B cell (primary cell): ENCODE measurements around the gene GALNT17.

ENCODE experiments used
- EZH2 ChIP-seq: IDR thresholded peaks from 2 replicates; pipeline ENCODE4 v1.6.1; 2012; ENCODE audit warnings: borderline replicate concordance, low read depth, mild to moderate bottlenecking, moderate library complexity, low read length; ENCODE audit not compliant: insufficient read depth, poor library complexity, severe bottlenecking
- TF ChIP-seq, protein P1 (sequence below): fragments of 200-600 bp; IDR thresholded peaks from one replicate; pipeline ENCODE4 v1.8.0; 2022; ENCODE audit warnings: antibody characterized with exemption, mild to moderate bottlenecking

DNA sequence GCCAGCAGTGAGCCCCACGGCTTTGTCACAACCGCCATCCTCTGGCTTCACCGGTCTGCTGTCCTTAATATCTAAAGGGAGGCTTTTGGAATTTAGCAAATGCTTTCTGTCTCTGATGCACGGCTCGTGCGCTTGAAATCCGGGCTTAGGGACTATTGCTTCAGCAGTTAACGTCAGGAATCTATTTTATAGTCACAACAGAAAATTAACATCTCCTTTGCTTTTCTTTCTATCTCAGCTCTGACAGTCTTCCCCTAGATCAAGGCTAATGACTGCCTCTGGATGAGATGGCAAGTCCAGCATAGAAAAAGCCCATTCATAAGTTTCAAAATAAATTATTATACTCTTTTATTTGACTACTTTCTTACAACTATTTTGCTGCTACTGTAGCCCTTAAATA is 423.8 kb downstream of the GALNT17 start:
- TF ChIP-seq, protein P1, sequence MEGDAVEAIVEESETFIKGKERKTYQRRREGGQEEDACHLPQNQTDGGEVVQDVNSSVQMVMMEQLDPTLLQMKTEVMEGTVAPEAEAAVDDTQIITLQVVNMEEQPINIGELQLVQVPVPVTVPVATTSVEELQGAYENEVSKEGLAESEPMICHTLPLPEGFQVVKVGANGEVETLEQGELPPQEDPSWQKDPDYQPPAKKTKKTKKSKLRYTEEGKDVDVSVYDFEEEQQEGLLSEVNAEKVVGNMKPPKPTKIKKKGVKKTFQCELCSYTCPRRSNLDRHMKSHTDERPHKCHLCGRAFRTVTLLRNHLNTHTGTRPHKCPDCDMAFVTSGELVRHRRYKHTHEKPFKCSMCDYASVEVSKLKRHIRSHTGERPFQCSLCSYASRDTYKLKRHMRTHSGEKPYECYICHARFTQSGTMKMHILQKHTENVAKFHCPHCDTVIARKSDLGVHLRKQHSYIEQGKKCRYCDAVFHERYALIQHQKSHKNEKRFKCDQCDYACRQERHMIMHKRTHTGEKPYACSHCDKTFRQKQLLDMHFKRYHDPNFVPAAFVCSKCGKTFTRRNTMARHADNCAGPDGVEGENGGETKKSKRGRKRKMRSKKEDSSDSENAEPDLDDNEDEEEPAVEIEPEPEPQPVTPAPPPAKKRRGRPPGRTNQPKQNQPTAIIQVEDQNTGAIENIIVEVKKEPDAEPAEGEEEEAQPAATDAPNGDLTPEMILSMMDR: no peak
- TF ChIP-seq EZH2: no peak
